Stimulated activated CD8-positive, alpha-beta memory T cell treated with anti-CD3 and anti-CD28 coated beads, Interleukin-2, amount 100 ng/mL, for 1 hour (primary cell): ENCODE measurements around the gene GPALPP1.
"Not testable (repeated sequence)": the region's sequence is repeated elsewhere in the genome, so short reads cannot be mapped to it uniquely, and the experiment has no call there.

Source experiments
- DNase-seq, 2 donors: peaks; one replicate each; pipeline ENCODE4 v3.0.0-alpha.2; 2020; ENCODE audit warnings: low read depth in 2 of 2

Gene GPALPP1

DNA sequence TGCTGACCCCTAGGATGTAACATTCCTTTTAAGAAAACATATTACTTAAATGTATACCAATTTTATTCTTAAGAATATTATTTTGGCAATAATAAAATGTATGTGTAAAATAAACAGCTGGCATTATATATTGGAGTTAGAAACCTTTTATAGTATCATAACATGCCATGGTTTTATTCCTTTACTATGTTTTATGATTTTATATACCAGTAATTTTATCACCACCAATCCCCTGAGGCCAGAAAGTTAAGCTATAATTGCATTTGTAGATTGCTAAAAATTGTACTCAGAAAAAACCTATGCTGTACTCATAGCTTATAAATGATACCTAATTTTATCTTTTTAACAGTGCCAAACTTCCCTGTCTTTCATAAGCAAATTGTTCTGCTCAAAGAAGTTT, 17.9 kb downstream of the GPALPP1 start:
- DNase-seq = no peak

DNA sequence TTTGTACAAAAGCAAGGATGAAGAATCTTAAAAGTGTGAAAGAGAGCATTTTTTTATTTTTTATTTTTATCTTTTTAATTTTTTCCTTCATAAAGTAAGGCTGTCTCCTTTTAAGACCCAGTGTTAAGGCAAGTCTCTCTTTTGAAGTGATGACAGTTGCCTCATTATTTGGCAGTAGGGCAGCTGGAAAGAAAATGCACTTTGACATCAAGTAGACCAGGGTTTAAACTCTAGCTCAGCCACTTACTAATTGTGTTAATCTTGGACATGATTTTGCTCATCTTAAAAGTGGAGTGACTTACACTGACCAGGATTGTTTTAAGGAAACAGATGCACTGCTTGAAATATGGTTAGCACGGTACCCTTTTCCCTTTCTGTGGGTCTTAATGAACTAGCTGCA, 18.5 kb downstream of the GPALPP1 start:
- DNase-seq = no peak

GRCh38 chr13:45011198-45011597, 21.9 kb downstream of the GPALPP1 start:
- DNase-seq = no peak

DNA sequence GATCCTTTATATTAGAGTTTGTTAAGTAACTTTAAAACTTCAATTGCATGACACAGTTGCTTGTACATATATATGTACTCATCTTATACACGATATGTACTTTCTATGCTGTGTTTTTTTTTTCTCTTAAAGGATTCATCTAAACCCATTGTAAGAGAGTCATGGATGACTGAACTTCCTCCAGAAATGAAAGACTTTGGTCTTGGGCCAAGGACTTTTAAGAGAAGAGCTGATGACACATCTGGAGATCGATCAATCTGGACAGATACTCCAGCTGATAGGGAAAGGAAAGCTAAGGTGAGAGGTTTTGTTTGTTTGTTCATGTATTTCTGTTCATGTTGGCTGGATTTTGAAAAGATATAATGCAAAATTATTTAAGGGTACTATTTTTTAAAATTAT, 26.0 kb downstream of the GPALPP1 start:
- DNase-seq = no peak

DNA sequence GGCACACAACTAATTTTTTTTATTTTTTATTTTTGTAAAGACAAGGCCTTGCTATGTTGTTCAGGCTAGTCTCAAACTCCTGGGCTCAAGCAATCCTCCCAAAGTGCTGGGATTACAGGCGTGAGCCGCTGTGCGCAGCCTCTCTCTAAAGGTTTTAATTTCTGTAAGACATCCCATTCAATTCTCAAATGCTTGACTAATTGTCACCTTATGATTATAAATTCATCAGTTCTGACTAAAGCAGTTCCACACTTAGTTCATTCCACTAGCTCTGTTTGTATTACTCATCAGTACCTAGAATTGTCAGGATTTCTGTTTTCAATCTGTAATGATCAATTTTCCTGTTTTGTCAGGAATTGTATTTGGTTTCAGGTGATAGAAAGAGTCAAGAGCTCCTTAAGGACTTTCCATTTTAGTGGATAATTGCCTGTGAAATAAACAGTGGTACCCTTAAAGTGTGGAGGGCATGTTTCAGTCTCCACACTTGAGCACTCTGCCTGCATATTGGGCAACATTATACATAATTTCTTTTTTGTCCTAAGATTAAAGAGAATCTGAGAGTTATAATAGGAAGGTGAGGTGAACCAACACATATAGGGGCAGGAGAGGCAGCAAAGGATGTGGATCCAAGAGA, 27.6 kb downstream of the GPALPP1 start:
- no peak for DNase-seq

DNA sequence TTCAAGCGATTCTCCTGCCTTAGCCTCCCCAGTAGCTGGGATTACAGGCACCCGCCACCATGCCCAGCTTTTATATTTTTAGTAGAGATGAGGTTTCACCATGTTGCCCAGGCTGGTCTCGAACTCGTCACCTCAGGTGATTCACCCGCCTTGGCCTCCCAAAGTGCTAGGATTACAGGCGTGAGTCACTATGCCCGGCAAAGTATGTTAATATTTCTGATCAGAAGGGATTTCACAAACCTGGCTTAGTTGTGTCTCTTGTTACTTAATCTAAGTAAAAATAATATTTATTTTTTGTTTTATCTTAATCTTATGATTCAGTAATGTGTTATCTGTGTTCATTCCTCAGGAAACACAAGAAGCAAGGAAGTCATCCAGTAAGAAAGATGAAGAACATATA, 30.6 kb downstream of the GPALPP1 start:
- not testable (repeated sequence) for DNase-seq

DNA sequence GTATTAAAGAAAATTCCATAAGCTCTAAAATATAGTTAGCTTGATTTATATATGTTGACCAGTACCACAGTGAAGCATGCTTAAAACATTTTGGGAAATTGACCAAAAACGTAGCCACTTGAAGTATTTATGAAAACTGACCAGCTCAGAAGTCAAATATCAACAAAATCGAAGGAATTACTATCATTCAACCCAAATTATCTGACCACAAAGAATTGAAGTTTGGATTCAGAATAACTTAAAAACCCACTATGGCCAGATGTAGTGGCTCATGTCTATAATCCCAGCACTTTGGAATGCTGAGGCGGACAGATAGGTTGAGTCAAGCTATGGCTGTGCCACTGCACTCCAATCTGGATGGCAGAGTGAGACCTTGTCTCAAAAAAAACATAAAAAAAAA, 31.9 kb downstream of the GPALPP1 start:
- no peak for DNase-seq

GRCh38 chr13:45024847-45025246, 35.5 kb downstream of the GPALPP1 start:
- no peak for DNase-seq

DNA sequence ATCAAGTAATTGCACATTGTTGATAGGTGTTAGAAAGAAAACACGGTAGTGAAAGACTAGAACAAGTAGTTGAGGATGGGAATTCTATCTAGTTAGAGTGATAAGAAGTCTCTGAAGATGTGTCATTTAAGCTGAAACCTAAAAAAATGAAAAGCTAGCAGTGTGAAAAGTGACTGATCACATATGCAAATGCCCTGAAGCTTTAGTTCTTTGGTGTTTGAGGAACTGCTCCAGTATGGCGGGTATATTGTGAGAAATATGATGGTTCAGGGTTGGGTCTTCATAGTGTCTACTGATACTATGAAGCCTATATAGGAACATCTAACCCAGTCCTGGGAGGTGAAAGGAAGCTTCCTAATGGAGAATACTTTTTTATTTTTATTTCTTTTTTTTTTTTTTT, 45.0 kb downstream of the GPALPP1 start:
- no peak for DNase-seq

DNA sequence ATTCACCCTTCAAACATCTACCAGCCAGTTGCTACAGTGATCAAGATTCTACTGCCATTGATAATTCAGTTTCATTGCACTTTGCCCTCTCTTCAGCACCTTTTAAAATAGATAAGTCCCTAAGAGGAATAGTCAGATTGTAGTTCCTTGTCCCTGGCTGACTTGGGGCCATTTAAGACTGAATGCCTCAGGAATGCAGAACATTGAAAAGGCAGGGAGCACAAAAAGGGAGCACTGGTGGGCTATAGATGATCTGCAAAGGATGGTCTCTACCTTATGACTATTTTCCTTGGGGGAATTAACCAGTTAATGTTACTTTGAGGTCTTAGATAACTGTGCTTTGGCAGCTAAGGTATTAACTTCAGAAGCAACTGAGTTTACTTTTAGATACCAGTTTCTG, 46.9 kb downstream of the GPALPP1 start:
- DNase-seq = no peak

GRCh38 chr13:45040173-45040572, 50.8 kb downstream of the GPALPP1 start:
- DNase-seq = no peak

DNA sequence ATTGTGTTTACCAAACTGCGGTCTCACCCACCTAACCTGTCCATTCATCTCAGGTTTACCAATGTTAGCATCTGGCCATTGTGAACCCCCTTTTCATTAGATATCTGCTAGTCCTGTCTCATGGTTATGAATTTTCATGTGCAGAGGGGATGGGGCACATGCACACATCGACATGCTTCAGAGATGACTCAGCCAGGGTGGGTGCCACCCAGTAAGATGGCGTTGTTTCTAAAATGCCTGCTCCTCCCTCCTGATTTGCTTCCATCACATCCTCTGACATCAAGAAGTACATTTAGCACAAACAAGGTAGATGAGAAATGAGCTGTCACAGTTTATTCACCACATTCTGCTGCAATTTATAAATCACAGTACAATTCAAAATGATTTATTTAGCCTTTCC, 51.3 kb downstream of the GPALPP1 start:
- DNase-seq = no peak

DNA sequence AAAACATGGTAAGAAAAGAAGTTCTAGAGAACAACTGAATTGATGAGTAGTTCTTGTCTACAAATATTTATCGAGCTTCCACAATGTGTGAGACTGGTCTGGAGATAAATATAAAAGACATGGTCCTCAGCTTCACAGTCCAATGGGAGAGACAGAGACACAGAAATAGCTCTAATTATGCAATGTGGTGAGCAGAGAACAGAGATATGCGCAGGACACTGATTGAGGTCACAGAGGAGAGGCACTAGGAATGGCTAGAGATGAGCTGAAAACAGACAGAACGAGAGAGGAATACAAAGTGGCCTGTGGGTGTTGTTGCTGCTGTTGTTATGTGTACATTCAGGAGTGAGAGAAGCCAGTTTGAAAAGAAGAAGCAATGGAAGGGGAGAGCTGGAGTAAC, 53.2 kb downstream of the GPALPP1 start:
- DNase-seq = no peak

DNA sequence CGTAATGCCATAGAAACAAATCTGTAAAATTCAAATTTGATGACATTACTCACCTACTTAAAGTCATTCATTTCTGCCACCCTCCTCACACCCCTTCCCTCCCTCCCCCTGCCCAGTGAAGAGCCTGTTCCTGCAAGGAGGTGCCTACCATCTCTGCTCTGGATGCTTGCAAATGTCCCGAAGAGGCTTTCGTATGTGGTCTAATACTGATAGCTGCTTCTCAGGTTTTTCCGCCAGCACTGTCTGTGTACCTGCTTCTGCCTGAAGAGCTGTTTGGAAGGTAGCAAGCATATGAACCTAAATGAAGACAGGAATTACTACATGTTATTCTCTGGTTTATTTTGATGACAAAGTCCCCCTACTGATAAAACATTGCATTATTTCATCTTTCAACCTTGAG, 57.1 kb downstream of the GPALPP1 start:
- DNase-seq = no peak

- peak; percentile 41 to 65 for DNase-seq
These were observed 58.3 kb downstream of the GPALPP1 start for GRCh38 chr13:45047394-45048310.

- DNase-seq = no peak
These were observed 59.6 kb downstream of the GPALPP1 start for GRCh38 chr13:45048890-45049407.

DNA sequence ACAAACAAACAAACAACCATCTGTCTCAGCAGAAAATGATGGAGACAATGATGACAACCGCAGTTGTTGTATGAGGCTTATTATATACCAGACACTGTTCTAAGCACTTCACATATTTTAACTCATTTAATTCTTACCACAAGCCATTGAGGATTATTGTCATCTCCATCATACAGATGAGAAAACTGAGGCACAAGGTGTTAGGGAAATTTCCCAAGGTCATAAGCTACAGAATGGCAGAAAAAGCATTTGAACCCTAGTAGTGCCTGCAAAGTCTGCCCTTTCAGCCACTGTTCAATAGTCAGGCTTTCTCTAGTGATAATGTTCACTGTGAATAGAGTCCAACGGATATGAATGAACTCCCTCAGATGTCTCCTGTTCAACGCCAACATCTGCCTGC, 60.1 kb downstream of the GPALPP1 start:
- no peak for DNase-seq

DNA sequence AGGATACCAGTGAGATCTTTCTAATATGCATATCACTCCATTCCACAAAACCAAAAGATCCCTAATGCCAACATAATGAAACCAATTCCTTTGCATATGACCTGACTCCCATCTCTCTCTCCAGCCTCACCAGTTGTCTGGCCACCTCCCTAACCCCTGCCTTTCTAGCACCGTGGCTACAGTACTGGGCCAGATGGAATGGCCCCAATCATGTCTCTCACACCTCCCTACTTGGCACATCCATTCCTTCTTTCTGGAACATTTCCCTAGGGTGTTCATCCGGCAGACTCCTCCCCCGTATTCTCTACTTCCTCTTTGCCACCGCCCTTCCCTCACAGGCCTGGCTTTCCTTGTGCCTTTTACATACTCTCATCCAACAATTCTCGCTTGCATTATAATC, 62.0 kb downstream of the GPALPP1 start:
- no peak for DNase-seq

DNA sequence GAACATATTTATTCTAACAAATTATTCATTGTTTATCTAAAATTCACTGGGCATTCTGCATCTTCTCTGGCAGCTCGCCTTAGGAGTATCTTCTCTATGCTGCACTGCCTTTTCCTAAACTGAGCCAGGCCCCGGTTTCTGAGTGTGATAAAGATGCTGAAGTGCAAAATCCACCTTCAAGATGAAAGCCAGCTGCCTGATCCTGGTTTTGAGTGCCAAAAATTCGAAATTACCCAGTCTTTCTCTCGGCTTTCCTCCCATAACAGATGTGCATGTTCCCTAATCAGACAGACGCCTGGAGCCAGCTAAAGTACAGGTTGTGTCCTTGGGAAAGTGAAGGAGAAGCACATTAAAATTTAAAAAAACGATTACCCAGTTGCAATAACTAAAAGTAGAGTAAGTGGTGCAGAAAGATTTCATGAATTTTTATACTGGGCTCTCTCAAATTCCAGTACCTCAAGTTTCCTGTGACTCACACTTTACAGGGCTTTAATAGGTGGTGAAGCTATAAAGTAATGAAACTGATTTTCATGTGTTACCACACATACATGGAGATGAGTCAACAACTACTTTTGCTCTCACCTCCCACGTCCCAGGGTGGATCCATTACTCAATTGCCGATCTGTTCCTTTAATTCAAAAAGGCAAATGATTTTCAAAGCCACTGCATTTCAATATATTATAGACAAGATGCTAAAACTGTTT, 66.0 kb downstream of the GPALPP1 start:
- DNase-seq = no peak

GRCh38 chr13:45055902-45056648, 66.7 kb downstream of the GPALPP1 start:
- DNase-seq = no peak

- no peak for DNase-seq
These were observed 70.7 kb downstream of the GPALPP1 start for GRCh38 chr13:45060062-45060461.
